ENCODE results near the gene C16orf74. TPM values are rescaled to one million over a fixed set of nuclear protein-coding genes. Genes with fewer than 3 reads are reported as not detected.

Gene C16orf74
- total and polyA plus RNA-seq, 4 donors = 2.6 to 7.9 (median 3.4) TPM

- no peak for DNase-seq
- 33 to 59% methylated on average over 6 of the region's 6 CpGs for WGBS, 2 donors
- Histone ChIP-seq H3K36me3 (ENCODE audit: control insufficient read depth in 4 of 4, insufficient read depth in 4 of 4, low read length in 4 of 4) (no peaks in the 10 kb centered on the region), H3K9me3 (ENCODE audit: control insufficient read depth in 4 of 4, insufficient read depth in 3 of 4, low read length in 3 of 4) (no peaks in the 10 kb centered on the region), H3K9ac (ENCODE audit: insufficient read depth in 1 of 2, low read length in 2 of 2) (no peak overlapping the region), H3K4me1 (ENCODE audit: control insufficient read depth in 5 of 5, insufficient read depth in 5 of 5, low read length in 5 of 5) (no peaks in the 10 kb centered on the region), H3K27me3 (ENCODE audit: control insufficient read depth in 3 of 3, insufficient read depth in 3 of 3, low read length in 2 of 3) (peaks cover 0 to 13% (median 0%) of the 10 kb centered on the region in 3 donors), H3K27ac (ENCODE audit: low read depth in 1 of 2, low read length in 1 of 2) (no peak overlapping the region), H3K4me3 (no peak overlapping the region)
- ATAC-seq (ENCODE audit: insufficient read depth, low FRiP score) = no peak
- TF ChIP-seq, protein P1, sequence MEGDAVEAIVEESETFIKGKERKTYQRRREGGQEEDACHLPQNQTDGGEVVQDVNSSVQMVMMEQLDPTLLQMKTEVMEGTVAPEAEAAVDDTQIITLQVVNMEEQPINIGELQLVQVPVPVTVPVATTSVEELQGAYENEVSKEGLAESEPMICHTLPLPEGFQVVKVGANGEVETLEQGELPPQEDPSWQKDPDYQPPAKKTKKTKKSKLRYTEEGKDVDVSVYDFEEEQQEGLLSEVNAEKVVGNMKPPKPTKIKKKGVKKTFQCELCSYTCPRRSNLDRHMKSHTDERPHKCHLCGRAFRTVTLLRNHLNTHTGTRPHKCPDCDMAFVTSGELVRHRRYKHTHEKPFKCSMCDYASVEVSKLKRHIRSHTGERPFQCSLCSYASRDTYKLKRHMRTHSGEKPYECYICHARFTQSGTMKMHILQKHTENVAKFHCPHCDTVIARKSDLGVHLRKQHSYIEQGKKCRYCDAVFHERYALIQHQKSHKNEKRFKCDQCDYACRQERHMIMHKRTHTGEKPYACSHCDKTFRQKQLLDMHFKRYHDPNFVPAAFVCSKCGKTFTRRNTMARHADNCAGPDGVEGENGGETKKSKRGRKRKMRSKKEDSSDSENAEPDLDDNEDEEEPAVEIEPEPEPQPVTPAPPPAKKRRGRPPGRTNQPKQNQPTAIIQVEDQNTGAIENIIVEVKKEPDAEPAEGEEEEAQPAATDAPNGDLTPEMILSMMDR (IDR thresholded peaks at IDR 0.05; ENCODE audit: control extremely low read depth, extremely low read depth) = no peak
Measured at GRCh38 chr16:85761861-85762260, 11.0 kb upstream of the C16orf74 start.

GRCh38 chr16:85759631-85760419 lies 8.9 kb upstream of the C16orf74 start:
- H3K27me3 ChIP-seq (ENCODE audit: control insufficient read depth in 3 of 3, insufficient read depth in 3 of 3, low read length in 2 of 3) = peaks cover 0 to 13% (median 0%) of the 10 kb centered on the region in 3 donors
- DNase-seq (no peak), ATAC-seq (ENCODE audit: insufficient read depth, low FRiP score) (no peak)
- 59 to 61% methylated on average over 20 of the region's 20 CpGs for WGBS, 2 donors
- H3K9ac ChIP-seq (ENCODE audit: insufficient read depth in 1 of 2, low read length in 2 of 2) = no peak overlapping the region
- H3K4me1 ChIP-seq (ENCODE audit: control insufficient read depth in 5 of 5, insufficient read depth in 5 of 5, low read length in 5 of 5) = peaks cover 0 to 1% (median 0%) of the 10 kb centered on the region in 5 donors
- no peaks in the 10 kb centered on the region for H3K9me3 ChIP-seq (ENCODE audit: control insufficient read depth in 4 of 4, insufficient read depth in 3 of 4, low read length in 3 of 4)
- no peak overlapping the region for H3K4me3 ChIP-seq
- no peak overlapping the region for H3K27ac ChIP-seq (ENCODE audit: low read depth in 1 of 2, low read length in 1 of 2)
- TF ChIP-seq, protein P1 (IDR thresholded peaks at IDR 0.05; ENCODE audit: control extremely low read depth, extremely low read depth) = no peak
- no peaks in the 10 kb centered on the region for H3K36me3 ChIP-seq (ENCODE audit: control insufficient read depth in 4 of 4, insufficient read depth in 4 of 4, low read length in 4 of 4)

DNA sequence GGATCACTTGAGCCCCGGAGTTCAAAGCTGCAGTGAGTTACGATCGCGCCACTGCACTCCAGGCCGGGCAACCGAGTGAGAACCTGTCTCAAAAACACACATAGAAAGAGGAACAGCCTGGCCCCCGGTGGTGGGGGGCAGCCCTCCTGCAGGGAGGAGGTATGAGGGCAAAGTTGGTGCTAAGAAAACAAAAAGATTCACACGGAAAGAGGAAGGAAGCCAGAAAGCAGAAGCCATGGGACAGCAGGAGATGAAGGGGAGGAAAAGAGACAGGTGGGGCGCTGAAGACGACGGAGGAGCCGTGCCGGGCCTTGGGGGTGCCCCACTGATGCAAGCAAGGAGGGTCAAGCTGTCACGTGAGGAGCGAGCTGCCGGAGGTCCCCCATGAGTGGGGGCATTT lies 8.2 kb upstream of the C16orf74 start:
- Histone ChIP-seq H3K27me3 (ENCODE audit: control insufficient read depth in 3 of 3, insufficient read depth in 3 of 3, low read length in 2 of 3) (peaks cover 0 to 13% (median 0%) of the 10 kb centered on the region in 3 donors), H3K9ac (ENCODE audit: insufficient read depth in 1 of 2, low read length in 2 of 2) (no peak overlapping the region), H3K9me3 (ENCODE audit: control insufficient read depth in 4 of 4, insufficient read depth in 3 of 4, low read length in 3 of 4) (no peaks in the 10 kb centered on the region), H3K27ac (ENCODE audit: low read depth in 1 of 2, low read length in 1 of 2) (no peak overlapping the region), H3K36me3 (ENCODE audit: control insufficient read depth in 4 of 4, insufficient read depth in 4 of 4, low read length in 4 of 4) (no peaks in the 10 kb centered on the region), H3K4me1 (ENCODE audit: control insufficient read depth in 5 of 5, insufficient read depth in 5 of 5, low read length in 5 of 5) (peaks cover 0 to 8% (median 0%) of the 10 kb centered on the region in 5 donors), H3K4me3 (no peak overlapping the region)
- 26 to 48% methylated on average over 16 of the region's 16 CpGs for WGBS, 2 donors
- TF ChIP-seq, protein P1 (IDR thresholded peaks at IDR 0.05; ENCODE audit: control extremely low read depth, extremely low read depth) = no peak
- ATAC-seq (ENCODE audit: insufficient read depth, low FRiP score) (no peak), DNase-seq (no peak)

All from lung (tissue), 12 donors.